ENCODE results near the gene DEPDC7. TPM values are rescaled to one million over a fixed set of nuclear protein-coding genes. Genes with fewer than 3 reads are reported as not detected.
"Not testable (repeated sequence)": the region's sequence is repeated elsewhere in the genome, so short reads cannot be mapped to it uniquely, and the experiment has no call there.

DEPDC7 gene
- total and polyA plus RNA-seq, 2 donors (not counting 1 experiment from before 2014, with no cell fraction given), result 0.07 TPM; not detected in 1

- WGBS (ENCODE audit: insufficient coverage), result 100% methylated on average over 1 of the region's 3 CpGs
- H3K27me3 ChIP-seq (replicated peaks in 1 of 4; ENCODE audit: control extremely low read depth in 1 of 4, control insufficient read depth in 3 of 4, insufficient read depth in 4 of 4, low read length in 3 of 4); H3K79me2 ChIP-seq (ENCODE audit: control insufficient read depth, insufficient read depth, low read length); H3K27ac ChIP-seq (ENCODE audit: low read length in 2 of 2); H3K4me3 Mint-ChIP-seq; H3K4me1 Mint-ChIP-seq; H3K4me3 ChIP-seq (ENCODE audit: control extremely low read depth in 1 of 5, extremely low read depth in 1 of 5, insufficient read depth in 1 of 5, low read depth in 2 of 5, low read length in 4 of 5); H3K27ac Mint-ChIP-seq; intact Hi-C loops (cut with micrococcal nuclease); H3K27me3 Mint-ChIP-seq; H3K9ac ChIP-seq (ENCODE audit: low read length); H3K9me3 ChIP-seq (ENCODE audit: control extremely low read depth in 1 of 3, control insufficient read depth in 2 of 3, insufficient read depth in 1 of 3, low read length in 2 of 3); H2AFZ ChIP-seq (ENCODE audit: insufficient read depth, low read depth, low read length, poor library complexity, severe bottlenecking); ATAC-seq (ENCODE audit: low read depth); H4K20me1 ChIP-seq (ENCODE audit: control insufficient read depth, insufficient read depth, low read length, poor library complexity, severe bottlenecking); H3K9me3 Mint-ChIP-seq (ENCODE audit: insufficient read depth); POLR2A ChIA-PET; H3K4me2 ChIP-seq (replicated peaks; ENCODE audit: low read depth, low read length, poor library complexity, severe bottlenecking); DNase-seq; H3K4me1 ChIP-seq (ENCODE audit: control insufficient read depth in 2 of 2, insufficient read depth in 2 of 2, low read length in 2 of 2): not testable (repeated sequence)
- peaks cover 6 to 31% of the 10 kb centered on the region in 2 experiments for H3K36me3 ChIP-seq (replicated peaks in 1 of 2; ENCODE audit: control extremely low read depth in 1 of 2, control insufficient read depth in 1 of 2, extremely low read depth in 1 of 2, insufficient read depth in 2 of 2, low read length in 1 of 2)
- CTCF ChIA-PET, result interaction anchor here (1.2 kb wide), 1 partner anchor 13 kb away, joined by 3 read pairs; no protein-coding TSS in a partner anchor
Observed at GRCh38 chr11:32972233-32972632, 43.4 kb upstream of the DEPDC7 start.

- Mint-ChIP-seq H3K9me3 (ENCODE audit: insufficient read depth) (no peaks in the 10 kb centered on the region), H3K4me3 (no peak overlapping the region), H3K27me3 (no peaks in the 10 kb centered on the region), H3K27ac (no peak overlapping the region), H3K4me1 (no peaks in the 10 kb centered on the region)
- ChIA-PET CTCF (interaction anchor here (1.2 kb wide), 1 partner anchor 13 kb away, joined by 3 read pairs; no protein-coding TSS in a partner anchor), POLR2A (no interaction called here)
- H3K4me3 ChIP-seq (ENCODE audit: control extremely low read depth in 1 of 5, extremely low read depth in 1 of 5, insufficient read depth in 1 of 5, low read depth in 2 of 5, low read length in 4 of 5), result no peak overlapping the region
- WGBS (ENCODE audit: insufficient coverage), result 100% methylated on average over 2 of the region's 3 CpGs
- DNase-seq, result no peak
- H3K9me3 ChIP-seq (ENCODE audit: control extremely low read depth in 1 of 3, control insufficient read depth in 2 of 3, insufficient read depth in 1 of 3, low read length in 2 of 3), result no peaks in the 10 kb centered on the region
- H2AFZ ChIP-seq (ENCODE audit: insufficient read depth, low read depth, low read length, poor library complexity, severe bottlenecking), result no peak overlapping the region
- no peaks in the 10 kb centered on the region for H4K20me1 ChIP-seq (ENCODE audit: control insufficient read depth, insufficient read depth, low read length, poor library complexity, severe bottlenecking)
- H3K36me3 ChIP-seq (replicated peaks in 1 of 2; ENCODE audit: control extremely low read depth in 1 of 2, control insufficient read depth in 1 of 2, extremely low read depth in 1 of 2, insufficient read depth in 2 of 2, low read length in 1 of 2), result peaks cover 6 to 28% of the 10 kb centered on the region in 2 experiments
- no peak for TF ChIP-seq EZH2 (IDR thresholded peaks at IDR 0.05; ENCODE audit: borderline replicate concordance, insufficient read depth, low read depth, low read length, poor library complexity, severe bottlenecking)
- TF ChIP-seq CTCF (IDR thresholded peaks at IDR 0.05), result no peak
- H3K79me2 ChIP-seq (ENCODE audit: control insufficient read depth, insufficient read depth, low read length), result no peaks in the 10 kb centered on the region
- ATAC-seq (ENCODE audit: low read depth), result no peak
- no peaks in the 10 kb centered on the region for H3K27me3 ChIP-seq (replicated peaks in 1 of 4; ENCODE audit: control extremely low read depth in 1 of 4, control insufficient read depth in 3 of 4, insufficient read depth in 4 of 4, low read length in 3 of 4)
- intact Hi-C loops (cut with micrococcal nuclease), result no loop called here
- no peak overlapping the region for H3K27ac ChIP-seq (ENCODE audit: low read length in 2 of 2)
- H3K4me2 ChIP-seq (replicated peaks; ENCODE audit: low read depth, low read length, poor library complexity, severe bottlenecking), result no peak overlapping the region
- H3K9ac ChIP-seq (ENCODE audit: low read length), result no peak overlapping the region
- H3K4me1 ChIP-seq (ENCODE audit: control insufficient read depth in 2 of 2, insufficient read depth in 2 of 2, low read length in 2 of 2), result no peaks in the 10 kb centered on the region
Observed at GRCh38 chr11:32972781-32973180, 42.9 kb upstream of the DEPDC7 start.

All from B cell (primary cell).